ENCODE results near the gene FCHO1. TPM values are rescaled to one million over a fixed set of nuclear protein-coding genes. Genes with fewer than 3 reads are reported as not detected.

The FCHO1 gene
- total RNA-seq, 2 experiments from 2014 or later = 36.9 to 38.3 TPM

GRCh38 chr19:17765069-17765618 lies 13.9 kb downstream of the FCHO1 start:
- DNase-seq = no peak
- H3K27ac Mint-ChIP-seq = no peak overlapping the region
- H3K9me3 Mint-ChIP-seq = no peaks in the 10 kb centered on the region
- TF ChIP-seq CTCF (IDR thresholded peaks at IDR 0.05) = no peak
- ChIA-PET POLR2A (interaction anchor here (1.2 kb wide), 1 partner anchor 14 kb away, joined by 3 read pairs; the partner anchor contains the start of gene FCHO1), CTCF (interaction anchor here (1.3 to 1.8 kb wide), 2 partner anchors 11 to 18 kb away, joined by 3 to 9 read pairs; no protein-coding TSS in a partner anchor)
- peaks cover 36% of the 10 kb centered on the region for H3K36me3 Mint-ChIP-seq (ENCODE audit: low read depth)
- no peak for ATAC-seq
- H3K4me3 Mint-ChIP-seq = no peak overlapping the region
- peaks cover 10% of the 10 kb centered on the region for H3K4me1 Mint-ChIP-seq (ENCODE audit: low read depth)
- no peaks in the 10 kb centered on the region for H3K27me3 Mint-ChIP-seq
- intact Hi-C loops (cut with micrococcal nuclease) = no loop called here

GRCh38 chr19:17766543-17767131 lies 15.4 kb downstream of the FCHO1 start:
- intact Hi-C loops (cut with micrococcal nuclease) = no loop called here
- Mint-ChIP-seq H3K27me3 (no peaks in the 10 kb centered on the region), H3K36me3 (ENCODE audit: low read depth) (peaks cover 36% of the 10 kb centered on the region), H3K4me3 (no peak overlapping the region), H3K9me3 (no peaks in the 10 kb centered on the region), H3K27ac (no peak overlapping the region), H3K4me1 (ENCODE audit: low read depth) (peaks cover 2% of the 10 kb centered on the region)
- ATAC-seq (peak; percentile 58), DNase-seq (peak; percentile 66)
- POLR2A ChIA-PET = interaction anchor here (0.6 to 1.4 kb wide), 2 partner anchors 16 to 29 kb away, joined by 3 read pairs; no protein-coding TSS in a partner anchor
- TF ChIP-seq CTCF (IDR thresholded peaks at IDR 0.05) = peak; percentile 46
- CTCF ChIA-PET = interaction anchor here (1.0 to 2.7 kb wide), 14 partner anchors 8 to 161 kb away, joined by 3 to 36 read pairs (median 4); partner anchors contain the start of gene MAP1S

GRCh38 chr19:17767559-17767958 lies 16.3 kb downstream of the FCHO1 start:
- H3K36me3 Mint-ChIP-seq (ENCODE audit: low read depth) = peaks cover 38% of the 10 kb centered on the region
- ChIA-PET POLR2A (no interaction called here), CTCF (interaction anchor here (1.6 to 2.7 kb wide), 4 partner anchors 16 to 88 kb away, joined by 4 to 36 read pairs (median 4); no protein-coding TSS in a partner anchor)
- ATAC-seq = no peak
- H3K9me3 Mint-ChIP-seq = no peaks in the 10 kb centered on the region
- intact Hi-C loops (cut with micrococcal nuclease) = no loop called here
- no peak overlapping the region for H3K27ac Mint-ChIP-seq
- H3K27me3 Mint-ChIP-seq = no peaks in the 10 kb centered on the region
- H3K4me1 Mint-ChIP-seq (ENCODE audit: low read depth) = peaks cover 2% of the 10 kb centered on the region
- H3K4me3 Mint-ChIP-seq = no peak overlapping the region
- DNase-seq = no peak
- no peak for TF ChIP-seq CTCF (IDR thresholded peaks at IDR 0.05)

- ChIA-PET CTCF (no interaction called here), POLR2A (no interaction called here)
- no peak overlapping the region for H3K4me3 Mint-ChIP-seq
- H3K27ac Mint-ChIP-seq = no peak overlapping the region
- TF ChIP-seq CTCF (IDR thresholded peaks at IDR 0.05) = no peak
- peaks cover 33% of the 10 kb centered on the region for H3K36me3 Mint-ChIP-seq (ENCODE audit: low read depth)
- ATAC-seq (no peak), DNase-seq (no peak)
- H3K4me1 Mint-ChIP-seq (ENCODE audit: low read depth) = peaks cover 6% of the 10 kb centered on the region
- no peaks in the 10 kb centered on the region for H3K9me3 Mint-ChIP-seq
- intact Hi-C loops (cut with micrococcal nuclease) = no loop called here
- no peaks in the 10 kb centered on the region for H3K27me3 Mint-ChIP-seq
These were observed 19.3 kb downstream of the FCHO1 start for GRCh38 chr19:17770613-17771012.

GRCh38 chr19:17772172-17772571 lies 20.9 kb downstream of the FCHO1 start:
- H3K27ac Mint-ChIP-seq = no peak overlapping the region
- H3K36me3 Mint-ChIP-seq (ENCODE audit: low read depth) = peaks cover 35% of the 10 kb centered on the region
- ChIA-PET CTCF (interaction anchor here (1.0 to 1.4 kb wide), 3 partner anchors 12 to 68 kb away, joined by 3 to 4 read pairs (median 3); no protein-coding TSS in a partner anchor), POLR2A (no interaction called here)
- DNase-seq = peak; percentile 37
- no peak overlapping the region for H3K4me3 Mint-ChIP-seq
- H3K9me3 Mint-ChIP-seq = no peaks in the 10 kb centered on the region
- H3K27me3 Mint-ChIP-seq = no peaks in the 10 kb centered on the region
- TF ChIP-seq CTCF (IDR thresholded peaks at IDR 0.05) = no peak
- H3K4me1 Mint-ChIP-seq (ENCODE audit: low read depth) = peaks cover 18% of the 10 kb centered on the region
- ATAC-seq = no peak
- intact Hi-C loops (cut with micrococcal nuclease) = no loop called here

Data from activated CD8-positive, alpha-beta T cell treated with anti-CD3 and anti-CD28 coated beads for 36 hours (primary cell).